Fibroblast of villous mesenchyme (primary cell): Measurements from ENCODE around the gene CTLA4. TPM values are rescaled to one million over a fixed set of nuclear protein-coding genes. Genes with fewer than 3 reads are reported as not detected.

Experiments
- DNase-seq: peaks from one replicate; pipeline ENCODE4 v3.0.0-alpha.2; 2010; ENCODE audit warnings: low read depth
- H3K4me3 ChIP-seq: 2 replicates; pipeline ENCODE4 v1.5.1; 2011; ENCODE audit warnings: low read depth, mild to moderate bottlenecking, low read length
- CTCF ChIP-seq: IDR thresholded peaks from 2 replicates; pipeline ENCODE4 v1.5.1; 2012; ENCODE audit warnings: low read depth, mild to moderate bottlenecking, low read length; ENCODE audit not compliant: insufficient read depth
- total RNA-seq: library from RNA; depleted of rRNA; stranded (reverse); fragments of >200 nt; gene quantifications from 2 replicates; pipeline ENCODE4 v1.2.3, GENCODE V29; 2012

CTLA4 gene
- total RNA-seq, 1 donor = not detected

- no peak overlapping the region for H3K4me3 ChIP-seq
- DNase-seq = no peak
- no peak for TF ChIP-seq CTCF
Measured at GRCh38 chr2:203893840-203894239, 26.3 kb downstream of the CTLA4 start.

GRCh38 chr2:203894262-203894661 lies 26.7 kb downstream of the CTLA4 start:
- no peak overlapping the region for H3K4me3 ChIP-seq
- no peak for TF ChIP-seq CTCF
- no peak for DNase-seq

GRCh38 chr2:203897544-203897943 lies 30.0 kb downstream of the CTLA4 start:
- H3K4me3 ChIP-seq = no peak overlapping the region
- no peak for DNase-seq
- TF ChIP-seq CTCF = no peak

- no peak for DNase-seq
- no peak for TF ChIP-seq CTCF
- no peak overlapping the region for H3K4me3 ChIP-seq
Measured at GRCh38 chr2:203898657-203899056, 31.1 kb downstream of the CTLA4 start.

GRCh38 chr2:203900253-203900652 lies 32.7 kb downstream of the CTLA4 start:
- TF ChIP-seq CTCF = no peak
- no peak overlapping the region for H3K4me3 ChIP-seq
- DNase-seq = no peak

GRCh38 chr2:203904022-203904421 lies 36.5 kb downstream of the CTLA4 start:
- TF ChIP-seq CTCF = no peak
- no peak overlapping the region for H3K4me3 ChIP-seq
- no peak for DNase-seq

GRCh38 chr2:203905656-203906055 lies 38.1 kb downstream of the CTLA4 start:
- no peak for DNase-seq
- no peak overlapping the region for H3K4me3 ChIP-seq
- TF ChIP-seq CTCF = no peak
